HG03571 (cell line): Measurements from ENCODE around the gene RIC3.

Experiments used
- ATAC-seq: cut with Tn5 transposase; IDR thresholded peaks from one replicate; pipeline ENCODE4 v1.9.1; 2021; ENCODE audit not compliant: unreplicated experiment

The RIC3 gene

DNA sequence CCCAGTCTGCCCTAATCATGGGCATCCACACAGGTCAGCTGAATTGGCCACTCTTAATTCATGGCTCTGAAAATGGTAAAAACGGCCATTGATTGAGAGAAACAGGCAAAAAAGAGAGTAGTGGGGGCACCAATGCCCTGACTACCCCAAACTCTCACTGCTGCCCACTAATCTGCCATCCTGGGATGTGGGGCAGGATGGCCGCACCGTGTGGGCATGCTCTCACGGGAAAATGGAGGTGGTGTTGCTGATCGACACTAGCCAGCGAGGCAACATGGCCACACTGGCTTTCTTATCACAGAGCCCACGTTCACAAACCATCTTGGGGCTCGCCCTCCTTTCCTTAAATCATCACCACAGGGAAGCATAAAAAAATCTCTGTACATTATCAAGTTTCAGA is 99.1 kb downstream of the RIC3 start:
- no peak for ATAC-seq

DNA sequence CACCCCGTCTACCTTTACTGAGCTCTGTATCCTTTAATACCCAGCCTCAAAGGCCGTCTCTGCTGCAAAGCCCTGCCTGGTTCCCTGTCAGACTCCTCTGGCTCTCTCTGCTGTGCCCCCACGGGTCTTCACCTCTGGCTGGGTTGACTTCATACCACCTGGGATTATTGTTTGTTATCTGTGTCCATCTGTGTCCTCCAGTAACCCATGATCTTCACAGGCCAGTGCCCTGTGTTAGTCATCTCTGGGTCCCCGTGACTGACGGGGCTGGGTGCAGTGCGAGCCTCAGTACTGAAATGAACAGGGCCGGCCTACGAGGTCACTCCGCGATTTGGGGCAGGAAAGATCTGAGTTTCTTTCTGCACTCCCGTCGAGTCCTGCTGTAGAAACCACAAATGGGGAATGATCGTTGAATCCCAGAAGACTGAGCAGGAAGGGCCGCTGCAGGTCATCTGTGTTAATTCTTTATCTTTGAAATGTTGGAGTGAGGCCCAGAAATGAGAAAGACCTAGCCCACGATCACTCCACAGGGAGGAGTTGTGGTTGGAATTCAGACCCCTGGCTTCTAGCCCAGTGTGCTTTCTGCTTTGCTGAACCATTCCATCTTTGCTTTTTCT is 100.1 kb downstream of the RIC3 start:
- ATAC-seq, result no peak

DNA sequence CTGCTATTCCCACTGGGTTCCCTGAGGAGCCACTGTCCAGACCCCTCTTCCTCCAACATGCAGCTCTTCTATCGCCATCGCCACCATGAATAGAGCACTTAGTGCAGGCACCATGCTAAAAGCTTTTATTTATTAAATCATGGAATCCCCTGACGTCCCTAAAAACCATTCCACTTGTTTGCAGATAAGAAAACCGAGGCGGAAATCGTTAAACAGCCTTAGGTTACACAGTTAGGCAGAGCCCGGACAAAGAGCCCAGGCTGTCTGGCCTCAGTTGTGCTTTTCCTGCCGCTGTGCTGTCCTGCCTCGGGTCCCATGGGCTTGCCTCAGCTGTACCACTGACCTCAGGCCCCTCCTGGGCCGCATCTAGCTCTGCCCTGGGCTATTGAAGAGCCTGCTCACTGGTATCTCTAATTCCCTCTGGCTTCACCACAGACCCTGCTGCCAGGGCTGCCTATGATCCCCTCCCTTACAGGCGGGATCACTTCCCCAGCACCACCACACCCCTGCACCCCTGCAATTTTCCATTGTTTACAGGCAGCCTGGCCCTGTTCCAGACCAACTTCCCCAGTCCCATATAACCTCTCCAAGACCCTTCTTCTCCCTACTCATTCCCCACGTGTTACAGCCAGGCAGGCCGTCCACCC is 100.8 kb downstream of the RIC3 start:
- no peak for ATAC-seq

DNA sequence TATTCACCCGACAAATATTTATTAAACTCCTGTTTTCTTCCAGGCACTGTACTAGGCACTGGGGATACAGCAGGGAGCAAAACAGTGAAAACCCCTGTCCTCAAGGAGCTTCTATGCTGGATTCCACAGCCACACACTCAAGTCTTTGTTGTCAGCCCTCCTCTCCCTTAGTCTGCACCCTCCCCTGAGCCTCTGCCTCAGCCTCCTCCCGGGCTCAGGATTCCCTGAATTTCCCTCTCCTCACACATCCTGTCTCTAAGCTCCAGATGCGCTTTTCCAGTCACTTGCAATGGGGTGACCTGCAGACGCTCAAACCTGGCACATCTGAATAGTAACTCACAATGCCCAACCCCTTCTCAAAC is 101.3 kb downstream of the RIC3 start:
- no peak for ATAC-seq

DNA sequence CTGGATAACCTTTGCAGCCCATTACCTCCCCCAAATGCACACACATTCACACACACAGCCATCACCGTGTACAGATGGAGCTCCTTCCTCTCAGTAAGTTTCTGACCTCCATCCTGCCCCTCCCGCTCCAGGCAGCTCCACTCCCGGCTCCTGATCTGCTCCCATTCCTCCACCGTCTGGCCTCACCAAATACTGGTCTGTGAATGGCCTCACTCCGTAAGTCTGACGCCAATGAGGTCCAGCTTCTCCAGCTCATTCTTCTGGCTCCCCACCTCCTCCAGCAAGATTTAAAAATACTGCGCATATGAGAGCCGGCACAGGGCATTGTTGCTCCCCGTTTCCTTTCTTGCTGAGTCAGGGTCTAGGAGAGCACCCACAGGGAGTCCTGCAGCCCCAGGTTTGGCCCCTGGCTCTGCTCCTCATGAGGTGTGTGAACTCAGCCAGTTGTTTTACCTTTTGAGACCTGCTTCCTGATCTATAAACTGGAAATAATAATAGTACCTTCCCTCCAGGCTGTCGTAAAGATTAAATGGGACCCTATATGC is 101.8 kb downstream of the RIC3 start:
- ATAC-seq, result no peak

DNA sequence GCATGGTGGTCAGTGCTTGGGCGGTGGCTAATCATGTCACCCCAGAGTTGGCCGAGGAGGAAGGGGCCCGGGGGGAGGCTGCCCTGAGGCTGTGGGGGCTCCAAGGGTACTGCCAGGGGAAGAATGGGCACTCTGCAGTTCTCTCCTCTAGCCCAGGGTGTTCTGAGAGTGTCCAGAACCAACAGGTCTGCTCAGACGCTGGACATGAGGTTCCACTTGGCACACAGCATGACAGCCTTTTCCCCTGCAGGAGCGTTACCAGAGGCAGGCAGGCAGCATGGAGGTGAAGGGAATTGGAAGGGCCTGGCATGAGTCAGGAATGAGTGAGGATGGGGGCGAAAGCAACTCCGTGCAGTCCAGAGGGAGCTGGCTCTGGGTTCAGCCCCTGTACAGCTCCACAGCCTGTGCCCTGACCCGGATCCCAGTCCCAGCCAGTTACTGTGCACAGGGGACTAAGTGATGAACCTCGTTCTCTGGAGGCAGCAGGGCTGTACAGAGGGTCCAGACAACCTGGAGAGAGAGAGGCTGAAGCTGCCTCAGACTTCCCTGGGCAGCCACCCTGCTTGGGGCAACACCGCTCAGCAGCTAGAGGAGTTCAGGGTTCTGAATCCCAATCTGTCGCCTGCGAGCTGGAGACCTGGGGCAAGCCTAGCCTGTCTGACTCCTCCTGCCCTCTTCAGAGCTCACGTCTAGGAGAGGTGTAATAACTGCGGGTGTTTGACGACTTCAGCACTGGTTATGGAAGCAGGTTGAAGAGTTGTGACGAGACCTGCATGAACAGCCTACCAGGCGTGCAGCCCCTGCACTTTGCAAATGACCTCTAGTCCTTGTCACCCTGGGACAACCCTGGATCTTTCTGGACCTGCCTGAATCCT is 102.6 kb downstream of the RIC3 start:
- ATAC-seq, result no peak

DNA sequence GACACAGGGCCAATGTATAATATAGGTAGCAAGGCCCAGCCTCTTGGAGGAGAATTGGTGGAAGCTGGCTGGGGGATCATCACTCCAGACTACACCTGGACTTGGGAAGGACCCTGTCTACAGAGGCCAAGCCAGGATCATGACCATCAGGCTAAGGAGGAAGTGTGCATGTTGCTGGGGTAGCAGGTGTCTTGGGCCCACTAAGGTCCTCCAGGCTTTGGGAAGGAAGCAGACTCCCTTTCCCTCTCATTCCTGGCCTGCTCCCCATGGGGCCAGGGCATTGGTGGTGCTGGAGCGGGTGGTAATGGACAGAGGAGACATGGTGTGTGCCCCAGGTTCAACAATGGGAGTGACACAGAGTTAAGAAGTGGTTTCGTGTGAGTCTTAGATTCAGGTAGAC is 103.8 kb downstream of the RIC3 start:
- no peak for ATAC-seq

DNA sequence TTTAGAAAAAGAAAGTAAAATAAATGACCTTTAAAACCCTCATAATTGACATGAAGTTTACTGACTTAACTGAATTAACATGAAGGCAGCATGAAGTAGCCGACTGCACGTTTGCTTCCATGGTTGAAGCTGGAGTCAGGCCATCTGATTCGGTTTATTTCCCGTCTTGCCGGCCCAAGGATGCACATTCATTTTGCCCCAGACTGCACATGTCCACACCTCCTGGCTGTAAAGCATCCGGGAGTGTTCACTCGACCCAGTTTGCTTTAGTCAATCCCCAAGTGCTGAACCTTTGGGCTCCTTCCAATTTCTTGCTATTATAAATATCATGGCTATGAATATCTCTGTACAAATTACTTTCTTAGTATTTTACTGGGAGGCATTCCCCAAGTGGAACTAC is 105.5 kb downstream of the RIC3 start:
- no peak for ATAC-seq

DNA sequence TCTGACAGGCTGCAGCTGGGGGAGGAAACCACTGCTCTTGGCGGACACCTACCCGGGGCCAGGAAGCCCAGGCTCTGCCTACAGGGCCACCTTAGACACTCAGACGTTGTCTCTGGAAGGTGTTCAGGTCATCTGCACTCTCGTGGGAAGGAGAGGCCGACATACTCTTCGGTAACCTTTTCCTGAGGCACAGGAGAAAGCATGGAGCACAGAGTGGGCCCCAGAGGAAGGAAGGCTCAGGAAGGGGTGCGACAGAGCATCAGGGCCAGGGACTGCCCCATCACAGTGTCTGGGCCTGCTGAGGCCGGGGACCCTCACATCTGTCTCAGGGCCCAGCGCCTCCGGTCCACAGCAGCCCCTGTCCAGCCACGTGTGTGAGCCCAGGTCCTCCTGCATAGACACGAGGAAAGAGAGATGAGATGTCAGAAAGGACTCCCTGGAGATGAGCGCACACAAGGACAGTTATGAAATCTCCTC is 106.0 kb downstream of the RIC3 start:
- ATAC-seq, result no peak

DNA sequence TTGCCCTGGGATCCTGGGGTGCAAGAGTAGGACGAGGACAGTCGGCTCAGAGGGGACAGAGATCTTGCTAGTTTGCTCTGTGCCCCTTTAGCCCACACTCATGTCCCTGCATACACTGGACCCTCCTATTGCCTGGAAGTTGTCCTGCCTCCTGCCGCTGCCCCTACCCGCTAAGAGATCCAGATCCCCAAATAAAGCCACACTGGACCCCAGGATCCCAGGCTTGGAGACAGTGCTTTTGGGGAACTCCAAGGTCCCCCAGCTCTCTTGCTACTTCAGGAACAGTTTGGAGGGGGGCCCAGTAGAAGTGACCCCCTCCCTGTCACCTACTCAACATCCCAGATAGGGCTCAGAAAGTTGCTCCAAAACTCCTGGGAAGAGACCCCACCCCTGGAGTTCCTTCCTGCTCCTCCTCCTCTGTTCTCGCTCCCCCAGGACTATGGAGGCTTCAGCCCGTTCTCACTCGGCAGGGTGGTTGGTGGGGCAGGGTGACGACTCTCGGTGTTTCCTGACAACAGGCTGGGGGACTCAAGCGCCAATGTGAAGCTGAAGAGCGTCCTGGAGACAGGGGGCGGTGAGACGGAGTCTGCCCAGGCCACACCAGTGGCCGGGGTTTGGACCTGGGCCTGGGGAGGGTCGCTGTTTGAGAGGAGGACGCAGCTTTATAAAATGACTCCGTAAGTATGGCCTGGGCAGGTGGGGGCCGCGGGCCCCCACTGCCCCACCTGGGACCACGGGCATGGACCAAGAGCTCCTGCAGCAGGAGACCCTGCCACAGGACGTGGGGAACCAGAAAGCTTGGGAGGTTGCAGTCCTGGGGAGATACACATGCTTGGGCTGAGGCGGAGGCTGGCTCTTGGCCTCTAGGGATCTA is 107.0 kb downstream of the RIC3 start:
- no peak for ATAC-seq

DNA sequence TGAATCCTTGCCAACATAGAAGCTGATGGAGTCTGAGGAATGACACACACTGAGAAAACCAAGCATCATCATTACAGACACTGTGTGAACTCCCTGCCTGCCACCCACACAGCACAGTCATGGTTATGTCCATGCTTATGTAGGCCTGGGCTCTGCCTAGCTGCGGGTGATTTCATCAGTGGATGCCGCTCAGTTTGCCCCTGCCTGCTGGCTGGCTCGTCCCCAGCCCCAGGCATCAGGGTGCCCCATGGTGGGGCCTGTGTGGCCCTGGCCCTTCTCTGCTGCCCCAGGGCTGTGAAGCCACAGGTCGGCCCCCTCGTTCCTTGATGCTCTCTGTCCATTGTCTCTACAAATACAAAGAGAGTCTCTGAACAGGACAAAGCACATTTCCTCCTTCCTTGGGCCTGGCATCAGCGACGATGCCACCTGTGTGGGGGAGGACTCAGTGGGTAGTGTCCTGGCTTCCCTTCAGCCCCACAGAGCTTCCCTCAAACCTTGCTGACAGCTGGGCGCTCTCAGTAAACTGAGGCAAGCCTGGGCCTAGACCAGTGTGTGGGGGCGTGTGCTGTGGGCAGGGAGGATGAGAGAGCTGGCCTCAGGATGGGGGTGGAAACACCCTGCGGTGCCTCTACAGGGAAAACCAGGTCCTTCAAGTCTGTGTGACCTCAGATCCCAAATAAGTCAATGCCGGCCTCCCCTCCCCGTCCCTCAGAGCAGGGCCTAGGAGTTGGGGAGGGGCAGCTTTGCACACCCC is 107.8 kb downstream of the RIC3 start:
- no peak for ATAC-seq

DNA sequence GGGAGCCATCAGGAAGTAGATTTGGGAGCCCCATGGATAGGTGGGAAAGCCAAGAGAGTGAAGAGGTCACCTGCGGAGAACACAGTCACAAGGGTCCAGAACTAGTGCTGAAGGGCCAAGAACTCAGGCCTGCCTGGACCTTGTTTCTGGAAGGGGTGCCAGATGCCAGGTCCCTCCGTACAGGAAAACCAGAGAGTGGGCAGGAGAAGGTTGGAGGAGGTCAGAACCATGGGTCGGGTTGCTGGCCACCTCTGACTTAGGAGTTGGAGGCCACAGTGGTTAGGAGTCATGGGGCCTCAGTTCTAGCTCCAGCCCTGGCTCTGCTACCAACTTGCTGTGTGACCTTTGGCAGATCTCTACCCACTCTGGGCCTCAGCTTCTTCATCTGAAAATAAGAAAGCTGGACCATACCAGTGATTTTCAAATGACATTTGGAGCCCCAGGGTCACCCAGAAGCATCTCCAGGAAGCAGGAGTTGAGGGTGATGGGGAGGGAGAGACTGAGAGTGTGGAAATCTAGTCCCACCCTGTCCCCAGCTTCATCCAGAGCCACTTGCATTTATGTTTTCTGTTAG is 108.6 kb downstream of the RIC3 start:
- ATAC-seq, result no peak

DNA sequence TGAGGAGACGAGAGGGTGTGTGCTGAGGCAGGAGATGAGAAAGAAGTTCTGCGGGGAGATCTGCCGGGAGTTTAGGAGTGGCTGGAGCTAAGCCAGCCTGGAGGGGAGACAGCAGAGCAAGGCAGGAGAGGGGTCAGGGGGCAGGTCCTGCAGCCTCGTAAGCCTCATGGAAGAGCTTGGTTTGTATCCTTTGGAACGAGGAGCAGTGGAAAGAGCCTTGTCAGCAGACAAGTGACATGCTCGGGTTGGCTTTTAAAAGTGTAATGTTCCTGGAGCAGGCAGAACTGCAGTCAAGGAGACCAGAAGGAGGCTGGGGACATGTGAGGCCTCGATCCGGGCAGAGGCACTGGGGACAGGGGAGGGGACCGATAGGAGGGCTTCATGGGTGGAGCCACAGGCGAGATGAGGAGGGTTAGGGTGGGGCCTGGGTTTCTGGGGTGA is 109.2 kb downstream of the RIC3 start:
- no peak for ATAC-seq

DNA sequence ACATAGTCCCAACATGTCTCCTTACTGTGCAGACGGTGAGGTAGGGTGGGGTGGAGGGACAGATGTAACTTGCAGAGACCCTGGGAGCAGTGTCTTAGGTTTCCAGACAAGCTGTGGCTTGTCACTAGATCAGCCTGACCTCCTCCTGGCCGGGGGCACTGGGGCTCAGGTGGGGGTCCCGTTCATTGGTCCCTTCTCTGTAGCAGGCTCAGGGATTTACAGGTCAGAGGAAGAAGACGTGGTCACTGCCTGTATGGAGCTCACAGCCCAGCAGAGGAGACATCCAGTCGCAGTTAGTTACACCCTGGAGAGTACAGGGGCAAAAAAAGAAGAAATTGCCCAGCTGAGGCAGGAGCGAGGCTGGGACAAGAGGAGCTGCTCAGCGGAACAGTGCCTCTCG is 109.8 kb downstream of the RIC3 start:
- no peak for ATAC-seq

DNA sequence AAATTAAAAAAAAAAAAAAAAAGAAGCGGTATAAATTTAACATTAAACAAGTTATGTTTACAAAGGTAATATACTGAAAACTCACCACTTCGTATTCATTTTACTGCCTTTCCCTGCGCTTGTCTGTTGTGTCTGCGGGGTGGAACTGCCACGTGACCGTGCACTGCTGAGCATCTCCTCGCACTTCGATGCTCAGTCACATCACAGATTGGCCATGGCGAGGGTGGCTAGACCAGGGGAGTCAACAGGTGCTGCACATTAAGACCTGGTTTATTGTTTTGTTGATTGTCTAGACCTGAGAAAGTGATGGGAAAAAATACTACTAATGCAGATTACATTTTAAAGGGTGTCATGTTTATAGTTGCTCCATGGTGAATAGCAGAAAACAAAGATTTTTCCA is 110.6 kb downstream of the RIC3 start:
- no peak for ATAC-seq

DNA sequence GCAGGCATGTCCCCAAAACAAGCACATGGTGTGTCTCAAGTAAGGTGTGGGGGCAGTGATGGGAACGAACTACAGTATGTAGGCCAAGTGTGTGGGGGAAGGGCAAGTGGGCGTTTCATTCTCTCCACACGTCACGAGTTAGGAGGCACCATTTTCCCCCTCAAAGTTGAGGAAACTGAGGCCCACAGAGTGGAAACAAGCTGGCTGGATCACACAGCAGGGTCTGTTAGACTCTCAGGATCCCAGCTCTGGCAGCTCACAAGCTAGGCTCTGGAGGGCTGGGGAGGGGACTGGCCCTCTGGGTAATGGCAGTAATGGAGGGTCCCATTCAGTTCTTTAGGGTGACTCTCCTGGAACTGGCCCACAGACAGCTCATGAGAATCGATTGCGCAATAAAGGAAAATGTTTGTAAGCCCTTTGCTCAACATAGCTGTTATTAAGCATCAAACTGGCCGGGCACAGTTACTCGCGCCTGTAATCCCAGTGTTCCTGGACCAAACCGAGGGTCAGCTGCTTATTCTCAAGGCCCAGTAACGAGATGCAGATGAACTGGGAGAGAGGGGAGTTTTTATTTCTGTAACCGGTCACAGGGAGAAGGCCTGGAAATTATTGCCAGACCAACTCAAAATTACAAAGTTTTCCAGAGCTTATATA is 111.9 kb downstream of the RIC3 start:
- no peak for ATAC-seq
